Measurements from ENCODE around the gene FNBP1.

FNBP1 gene

DNA sequence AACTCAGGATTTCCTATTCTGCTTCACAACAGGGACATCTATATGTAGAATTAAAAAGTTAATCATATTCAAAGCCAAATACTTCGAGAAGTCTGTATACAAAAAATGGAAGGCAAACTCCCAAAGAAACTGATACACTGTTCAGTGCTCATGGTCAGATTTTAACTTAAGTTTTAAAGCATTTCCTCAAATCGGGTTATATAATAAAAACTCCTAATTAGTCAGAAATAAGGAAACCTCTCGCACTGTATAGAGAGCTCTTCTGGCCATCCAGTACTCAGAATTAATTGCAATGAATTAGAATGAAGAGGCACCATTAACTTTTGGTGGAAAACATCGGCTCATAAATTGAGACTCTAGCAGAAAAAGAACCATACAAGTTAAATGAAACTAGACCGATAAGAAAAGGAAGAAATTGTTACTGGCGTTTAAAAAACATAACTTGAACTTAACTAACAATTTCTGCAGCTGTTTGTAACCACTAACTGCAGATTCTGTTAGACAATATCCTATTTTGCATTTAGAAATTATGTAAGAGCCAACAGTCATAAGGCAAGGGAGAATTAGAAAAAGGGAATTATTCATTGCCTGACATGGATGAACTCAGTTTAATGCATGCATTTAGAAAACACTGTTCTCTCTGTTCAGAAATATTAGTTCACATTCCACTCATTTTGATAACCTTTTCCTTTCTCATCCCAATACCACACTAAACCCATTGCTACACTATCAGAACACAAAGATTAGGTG lies 96.6 kb downstream of the FNBP1 start:
- ATAC-seq = no peak
- TF ChIP-seq, protein P1, sequence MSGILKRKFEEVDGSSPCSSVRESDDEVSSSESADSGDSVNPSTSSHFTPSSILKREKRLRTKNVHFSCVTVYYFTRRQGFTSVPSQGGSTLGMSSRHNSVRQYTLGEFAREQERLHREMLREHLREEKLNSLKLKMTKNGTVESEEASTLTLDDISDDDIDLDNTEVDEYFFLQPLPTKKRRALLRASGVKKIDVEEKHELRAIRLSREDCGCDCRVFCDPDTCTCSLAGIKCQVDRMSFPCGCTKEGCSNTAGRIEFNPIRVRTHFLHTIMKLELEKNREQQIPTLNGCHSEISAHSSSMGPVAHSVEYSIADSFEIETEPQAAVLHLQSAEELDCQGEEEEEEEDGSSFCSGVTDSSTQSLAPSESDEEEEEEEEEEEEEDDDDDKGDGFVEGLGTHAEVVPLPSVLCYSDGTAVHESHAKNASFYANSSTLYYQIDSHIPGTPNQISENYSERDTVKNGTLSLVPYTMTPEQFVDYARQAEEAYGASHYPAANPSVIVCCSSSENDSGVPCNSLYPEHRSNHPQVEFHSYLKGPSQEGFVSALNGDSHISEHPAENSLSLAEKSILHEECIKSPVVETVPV (CRISPR knock-in tag; IDR thresholded peaks at IDR 0.05) = no peak
- TF ChIP-seq, protein P2, sequence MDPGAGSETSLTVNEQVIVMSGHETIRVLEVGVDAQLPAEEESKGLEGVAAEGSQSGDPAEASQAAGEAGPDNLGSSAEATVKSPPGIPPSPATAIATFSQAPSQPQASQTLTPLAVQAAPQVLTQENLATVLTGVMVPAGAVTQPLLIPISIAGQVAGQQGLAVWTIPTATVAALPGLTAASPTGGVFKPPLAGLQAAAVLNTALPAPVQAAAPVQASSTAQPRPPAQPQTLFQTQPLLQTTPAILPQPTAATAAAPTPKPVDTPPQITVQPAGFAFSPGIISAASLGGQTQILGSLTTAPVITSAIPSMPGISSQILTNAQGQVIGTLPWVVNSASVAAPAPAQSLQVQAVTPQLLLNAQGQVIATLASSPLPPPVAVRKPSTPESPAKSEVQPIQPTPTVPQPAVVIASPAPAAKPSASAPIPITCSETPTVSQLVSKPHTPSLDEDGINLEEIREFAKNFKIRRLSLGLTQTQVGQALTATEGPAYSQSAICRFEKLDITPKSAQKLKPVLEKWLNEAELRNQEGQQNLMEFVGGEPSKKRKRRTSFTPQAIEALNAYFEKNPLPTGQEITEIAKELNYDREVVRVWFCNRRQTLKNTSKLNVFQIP (CRISPR knock-in tag; IDR thresholded peaks at IDR 0.05; ENCODE audit: borderline replicate concordance, low read depth) = no peak
- TF ChIP-seq TOX (CRISPR knock-in tag; IDR thresholded peaks at IDR 0.05; ENCODE audit: borderline replicate concordance) = no peak
- TF ChIP-seq SNAI2 (CRISPR knock-in tag; IDR thresholded peaks at IDR 0.05) = no peak
- no peak for TF ChIP-seq RARB (CRISPR knock-in tag; IDR thresholded peaks at IDR 0.05)
- no peak for TF ChIP-seq ZNF565 (CRISPR knock-in tag; conservative IDR thresholded peaks at IDR 0.05; ENCODE audit: low read depth)
- TF ChIP-seq CSDC2 (CRISPR knock-in tag; IDR thresholded peaks at IDR 0.05) = no peak
- no peak for TF ChIP-seq ZC3H10 (CRISPR knock-in tag; IDR thresholded peaks at IDR 0.05)
- TF ChIP-seq ESRRG (CRISPR knock-in tag; IDR thresholded peaks at IDR 0.05) = no peak
- TF ChIP-seq BACH2 (CRISPR knock-in tag; IDR thresholded peaks at IDR 0.05; ENCODE audit: borderline replicate concordance) = no peak
- no peak for TF ChIP-seq TSHZ2 (CRISPR knock-in tag; IDR thresholded peaks at IDR 0.05)
- no peak for TF ChIP-seq ARNTL (CRISPR knock-in tag; IDR thresholded peaks at IDR 0.05; ENCODE audit: borderline replicate concordance, low read depth)
- no peak for TF ChIP-seq TCF4 (CRISPR knock-in tag; IDR thresholded peaks at IDR 0.05; ENCODE audit: borderline replicate concordance)
- no peak for TF ChIP-seq PATZ1 (CRISPR knock-in tag; IDR thresholded peaks at IDR 0.05; ENCODE audit: borderline replicate concordance)

DNA sequence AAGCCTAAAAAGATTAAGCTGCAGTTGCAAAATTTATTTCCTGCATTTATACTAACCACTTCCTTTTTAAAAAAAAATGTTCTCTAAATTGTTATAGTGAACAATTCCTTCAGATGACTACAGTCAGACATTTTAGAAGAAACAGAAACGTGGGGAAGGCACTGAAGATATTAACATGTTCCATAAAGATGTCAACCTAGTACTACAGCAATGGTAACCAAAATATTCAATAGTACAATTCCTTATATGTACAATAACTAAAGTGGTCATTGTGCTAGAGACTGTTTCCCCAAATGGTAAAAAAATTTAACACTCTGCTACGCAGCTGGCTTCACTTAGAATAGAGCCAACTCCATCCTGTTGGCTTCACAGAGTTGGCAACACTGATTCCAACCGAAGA lies 97.7 kb downstream of the FNBP1 start:
- TF ChIP-seq ZC3H10 (CRISPR knock-in tag; IDR thresholded peaks at IDR 0.05) = no peak
- no peak for TF ChIP-seq OSR1 (CRISPR knock-in tag; IDR thresholded peaks at IDR 0.05)
- TF ChIP-seq ZNF565 (CRISPR knock-in tag; conservative IDR thresholded peaks at IDR 0.05; ENCODE audit: low read depth) = no peak
- no peak for TF ChIP-seq ESRRG (CRISPR knock-in tag; IDR thresholded peaks at IDR 0.05)
- no peak for TF ChIP-seq PPARA (CRISPR knock-in tag; IDR thresholded peaks at IDR 0.05; ENCODE audit: borderline replicate concordance)
- no peak for TF ChIP-seq ARNTL (CRISPR knock-in tag; IDR thresholded peaks at IDR 0.05; ENCODE audit: borderline replicate concordance, low read depth)
- no peak for TF ChIP-seq ISL1 (CRISPR knock-in tag; IDR thresholded peaks at IDR 0.05)
- TF ChIP-seq TSHZ2 (CRISPR knock-in tag; IDR thresholded peaks at IDR 0.05) = no peak
- no peak for ATAC-seq

All from SK-N-SH treated with all-trans-retinoic acid at 6 μM for 48 hours (cell line).